ENCODE data around the gene SLC12A1.

GRCh38 chr15:48323294-48323693, 117.2 kb downstream of the SLC12A1 start:
- TF ChIP-seq FOXM1 (IDR thresholded peaks at IDR 0.05; ENCODE audit: low read depth): no peak
- TF ChIP-seq FOSL2 (IDR thresholded peaks at IDR 0.05; ENCODE audit: borderline replicate concordance, low read depth): no peak
- no peak for TF ChIP-seq EZH2phosphoT487 (IDR thresholded peaks at IDR 0.05; ENCODE audit: borderline replicate concordance, low read depth)
- no peak for TF ChIP-seq CTCF (IDR thresholded peaks at IDR 0.05)
- no peak for TF ChIP-seq YY1 (IDR thresholded peaks at IDR 0.05; ENCODE audit: low read depth)
- TF ChIP-seq USF2 (IDR thresholded peaks at IDR 0.05; ENCODE audit: borderline replicate concordance, low read depth, low read length): no peak
- TF ChIP-seq POLR2AphosphoS5 (IDR thresholded peaks at IDR 0.05; ENCODE audit: low read depth, low read length): no peak
- TF ChIP-seq TEAD4 (IDR thresholded peaks at IDR 0.05; ENCODE audit: borderline replicate concordance, insufficient read depth): no peak
- TF ChIP-seq ZBTB33 (IDR thresholded peaks at IDR 0.05; ENCODE audit: borderline replicate concordance, low read depth): no peak
- no peak for TF ChIP-seq RFX5 (IDR thresholded peaks at IDR 0.05; ENCODE audit: low read length)
- TF ChIP-seq USF1 (IDR thresholded peaks at IDR 0.05; ENCODE audit: borderline replicate concordance, low read depth): no peak
